A549 (cell line): ENCODE measurements around the gene MYOD1.

Experiments
- HDAC2 ChIP-seq: fragments of 200-600 bp; sonication (generic); IDR thresholded peaks from 2 replicates; pipeline ENCODE4 v1.6.1; 2016
- TF ChIP-seq, protein P1 (sequence below): fragments of >200 bp; sonication (Bioruptor Twin); formaldehyde crosslinking; IDR thresholded peaks from 3 replicates; pipeline ENCODE4 v1.6.1; 2016

DNA sequence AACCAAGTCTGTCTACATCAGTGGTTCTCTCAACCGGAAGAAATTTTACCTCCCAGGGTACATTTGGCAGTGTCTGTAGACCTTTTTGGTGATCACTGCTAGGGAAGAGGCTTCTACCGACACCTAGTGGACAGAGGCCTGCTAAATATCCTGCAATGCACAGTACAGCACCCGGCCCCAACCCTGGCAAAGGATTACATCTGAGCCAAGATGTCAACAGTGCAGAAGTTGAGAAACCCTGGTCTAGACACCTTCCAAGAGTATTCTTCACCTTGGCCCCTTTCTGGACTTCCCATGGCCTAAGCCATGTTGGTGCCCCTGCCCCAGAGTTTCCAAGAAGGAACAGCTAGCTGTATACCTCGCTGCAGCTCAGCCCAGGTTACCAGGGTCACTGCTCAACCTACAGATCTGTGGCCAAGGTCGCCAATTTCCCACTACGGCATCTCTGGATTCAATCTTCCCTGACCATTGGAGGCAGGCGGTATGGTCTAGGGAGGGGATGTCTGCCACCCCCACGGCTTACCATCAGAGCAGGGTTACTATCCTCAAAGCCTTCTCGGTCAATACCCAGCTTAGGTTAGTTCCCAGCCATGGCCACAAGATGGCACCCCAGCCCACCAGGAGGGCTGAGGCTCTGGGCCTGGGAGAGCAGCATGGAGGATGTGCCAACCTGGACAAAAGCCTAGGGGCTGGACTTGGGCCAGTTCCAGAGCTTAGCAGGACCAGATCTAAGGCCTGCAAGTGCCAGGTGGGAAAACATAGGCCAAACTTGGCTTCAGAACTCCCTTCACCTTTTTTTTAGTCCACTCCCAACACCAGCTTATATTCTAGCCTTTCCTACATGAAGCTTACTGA, 11.5 kb downstream of the MYOD1 start:
- TF ChIP-seq HDAC2, result no peak
- TF ChIP-seq, protein P1, sequence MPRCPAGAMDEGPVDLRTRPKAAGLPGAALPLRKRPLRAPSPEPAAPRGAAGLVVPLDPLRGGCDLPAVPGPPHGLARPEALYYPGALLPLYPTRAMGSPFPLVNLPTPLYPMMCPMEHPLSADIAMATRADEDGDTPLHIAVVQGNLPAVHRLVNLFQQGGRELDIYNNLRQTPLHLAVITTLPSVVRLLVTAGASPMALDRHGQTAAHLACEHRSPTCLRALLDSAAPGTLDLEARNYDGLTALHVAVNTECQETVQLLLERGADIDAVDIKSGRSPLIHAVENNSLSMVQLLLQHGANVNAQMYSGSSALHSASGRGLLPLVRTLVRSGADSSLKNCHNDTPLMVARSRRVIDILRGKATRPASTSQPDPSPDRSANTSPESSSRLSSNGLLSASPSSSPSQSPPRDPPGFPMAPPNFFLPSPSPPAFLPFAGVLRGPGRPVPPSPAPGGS, result no peak
